Tibial nerve (tissue), 4 donors: ENCODE results near the gene DNAJC6. TPM values are rescaled to one million over a fixed set of nuclear protein-coding genes. Genes with fewer than 3 reads are reported as not detected.

Source experiments
- DNase-seq, 2 donors: peaks; one replicate each; pipeline ENCODE4 v3.0.0-alpha.2; 2019; ENCODE audit warnings: low spot score in 2 of 2
- H3K27ac ChIP-seq, 4 donors: fragments of 200-600 bp; sonication (generic) in 3 of 4; one replicate each; pipeline ENCODE4 v1.5.1; 2017 to 2019; ENCODE audit warnings: mild to moderate bottlenecking in 1 of 4
- H3K27me3 ChIP-seq, 2 donors: fragments of 200-600 bp; sonication (generic) in 1 of 2; one replicate each; pipeline versions ENCODE4 v1.5.1 to v1.6.0; 2017 to 2019
- H3K36me3 ChIP-seq, 3 donors: fragments of 200-600 bp; sonication (generic); one replicate each; pipeline ENCODE4 v1.5.1; 2018 to 2019
- H3K4me1 ChIP-seq, 4 donors: fragments of 200-600 bp; sonication (generic) in 3 of 4; one replicate each; pipeline ENCODE4 v1.5.1; 2017 to 2019
- H3K4me3 ChIP-seq, 4 donors: fragments of 200-600 bp; sonication (generic) in 3 of 4; one replicate each; pipeline ENCODE4 v1.5.1; 2017 to 2019; ENCODE audit warnings: mild to moderate bottlenecking in 1 of 4, moderate library complexity in 1 of 4
- H3K9me3 ChIP-seq, 4 donors: fragments of 200-600 bp; sonication (generic) in 3 of 4; one replicate each; pipeline ENCODE4 v1.5.1; 2017 to 2019
- EP300 ChIP-seq, 2 donors: sonication (generic); formaldehyde crosslinking; IDR thresholded peaks; one replicate each; pipeline ENCODE4 v1.6.1; 2017; ENCODE audit warnings: antibody characterized with exemption in 2 of 2, mild to moderate bottlenecking in 1 of 2
- POLR2A ChIP-seq, 2 donors: fragments of 450-650 bp; IDR thresholded peaks; one replicate each; pipeline ENCODE4 v1.6.1; 2017; ENCODE audit warnings: antibody characterized with exemption in 2 of 2, mild to moderate bottlenecking in 2 of 2, moderate library complexity in 2 of 2
- WGBS, 2 donors: methylation state at CpG; one replicate each; pipeline ENCODE4 v1.1.5; 2018; 5-methylcytosine and 5-hydroxymethylcytosine counted together
- total RNA-seq, 4 donors: library from RNA; depleted of rRNA; stranded (reverse); fragments of >200 nt; gene quantifications; one replicate each; pipeline ENCODE4 v1.1.0, GENCODE V29; 2016
- TF ChIP-seq, protein P1 (sequence below), 5 experiments: fragments of 200-600 bp in 3 of 5; fragments of 450-650 bp in 2 of 5; sonication (generic) in 3 of 5; IDR thresholded peaks; one replicate each; pipeline ENCODE4 v1.5.1; 2016 to 2019; ENCODE audit warnings: antibody characterized with exemption in 5 of 5, mild to moderate bottlenecking in 3 of 5, moderate library complexity in 2 of 5

The DNAJC6 gene
- 10 to 100 TPM; 11.4 to 19.2 (median 16.9) TPM for total RNA-seq

DNA sequence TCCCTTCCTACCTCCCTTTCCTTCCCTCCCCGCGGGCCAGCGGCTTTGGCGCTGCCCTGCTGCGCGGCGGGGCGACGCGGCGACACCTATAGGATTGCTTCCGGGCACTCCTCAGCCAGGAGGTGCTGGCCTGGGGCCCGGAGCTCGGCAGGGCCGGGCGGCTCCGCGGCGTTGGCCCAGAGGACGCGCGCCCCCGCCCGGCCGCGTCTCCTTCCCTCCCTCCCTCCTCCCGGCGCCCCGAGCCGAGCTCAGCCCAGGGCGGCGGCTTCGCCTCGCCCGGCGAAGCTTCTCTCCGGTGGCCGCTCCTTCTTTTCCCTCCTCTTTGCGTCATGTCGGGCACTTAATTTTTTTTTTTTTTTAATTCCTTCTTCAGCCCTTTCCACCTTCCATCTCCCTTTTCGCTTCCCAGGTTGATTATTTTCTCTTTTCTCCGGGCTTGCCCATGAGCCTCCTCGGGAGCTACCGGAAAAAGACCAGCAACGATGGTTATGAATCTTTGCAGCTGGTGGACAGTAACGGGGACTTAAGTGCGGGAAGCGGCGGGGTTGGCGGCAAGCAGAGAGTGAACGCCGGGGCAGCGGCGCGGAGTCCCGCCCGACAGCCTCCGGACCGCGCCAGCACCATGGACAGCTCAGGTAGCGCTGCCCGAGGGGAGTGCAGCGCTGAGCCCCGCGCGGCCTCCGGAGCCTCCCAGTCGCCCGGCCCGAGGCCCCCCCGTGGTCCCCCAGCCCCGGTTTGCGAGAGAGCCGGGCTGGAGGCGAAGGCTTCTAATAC, at the start of gene DNAJC6:
Gene DNAJC6 (plus strand): TSS at position 240 of the 774 bp plus-strand sequence. CDS start 203 bp downstream, at position 443.
- Histone ChIP-seq H3K27me3 (peaks cover 0 to 11% of the 10 kb centered on the region in 2 donors), H3K27ac (no peak within 1 kb of the TSS), H3K4me3 (peak within 1 kb of the TSS in 3 of 4 donors; percentile 20 to 51 (median 37)), H3K9me3 (no peaks in the 10 kb centered on the region), H3K36me3 (no peaks in the 10 kb centered on the region), H3K4me1 (peaks cover 0 to 23% (median 0%) of the 10 kb centered on the region in 4 donors)
- DNase-seq, result peak in 1 of 2 donors; percentile 22
- WGBS, 2 donors, result 1 to 4% methylated on average over 46 to 75 of the region's 75 CpGs
- TF ChIP-seq, protein P1, sequence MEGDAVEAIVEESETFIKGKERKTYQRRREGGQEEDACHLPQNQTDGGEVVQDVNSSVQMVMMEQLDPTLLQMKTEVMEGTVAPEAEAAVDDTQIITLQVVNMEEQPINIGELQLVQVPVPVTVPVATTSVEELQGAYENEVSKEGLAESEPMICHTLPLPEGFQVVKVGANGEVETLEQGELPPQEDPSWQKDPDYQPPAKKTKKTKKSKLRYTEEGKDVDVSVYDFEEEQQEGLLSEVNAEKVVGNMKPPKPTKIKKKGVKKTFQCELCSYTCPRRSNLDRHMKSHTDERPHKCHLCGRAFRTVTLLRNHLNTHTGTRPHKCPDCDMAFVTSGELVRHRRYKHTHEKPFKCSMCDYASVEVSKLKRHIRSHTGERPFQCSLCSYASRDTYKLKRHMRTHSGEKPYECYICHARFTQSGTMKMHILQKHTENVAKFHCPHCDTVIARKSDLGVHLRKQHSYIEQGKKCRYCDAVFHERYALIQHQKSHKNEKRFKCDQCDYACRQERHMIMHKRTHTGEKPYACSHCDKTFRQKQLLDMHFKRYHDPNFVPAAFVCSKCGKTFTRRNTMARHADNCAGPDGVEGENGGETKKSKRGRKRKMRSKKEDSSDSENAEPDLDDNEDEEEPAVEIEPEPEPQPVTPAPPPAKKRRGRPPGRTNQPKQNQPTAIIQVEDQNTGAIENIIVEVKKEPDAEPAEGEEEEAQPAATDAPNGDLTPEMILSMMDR (IDR thresholded peaks at IDR 0.05), result no peak
- TF ChIP-seq POLR2A (IDR thresholded peaks at IDR 0.05) (no peak), EP300 (IDR thresholded peaks at IDR 0.05) (no peak)

DNA sequence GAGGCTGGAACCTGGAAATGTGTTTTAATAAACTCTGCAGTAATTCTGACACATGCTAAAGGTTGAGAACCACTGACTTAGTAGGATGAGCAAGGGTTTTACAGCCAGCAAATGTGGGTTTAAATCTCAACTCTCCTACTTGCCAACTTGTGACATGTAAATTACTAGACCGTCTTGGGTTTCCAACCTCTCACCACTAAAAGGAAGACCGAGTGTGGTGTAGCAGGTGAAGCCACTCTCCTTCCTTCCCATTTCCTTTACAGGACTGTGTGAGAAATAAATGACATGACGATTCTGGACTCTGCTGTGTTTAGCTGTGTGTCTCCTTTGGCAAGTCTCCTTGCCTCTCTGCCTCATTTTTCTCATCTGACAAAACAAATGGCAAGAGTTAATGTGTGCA, 49.5 kb upstream of the DNAJC6 start:
- H3K27me3 ChIP-seq, result peaks cover 0 to 3% of the 10 kb centered on the region in 2 donors
- no peaks in the 10 kb centered on the region for H3K9me3 ChIP-seq
- H3K4me1 ChIP-seq, result peaks cover 0 to 26% (median 12%) of the 10 kb centered on the region in 4 donors
- H3K4me3 ChIP-seq, result no peak overlapping the region
- WGBS, 2 donors, result 61 to 64% methylated on average over 3 of the region's 3 CpGs
- H3K36me3 ChIP-seq, result no peaks in the 10 kb centered on the region
- H3K27ac ChIP-seq, result peak overlapping the region in 2 of 4 donors; percentile 45 to 91
- no peak for DNase-seq
- TF ChIP-seq, protein P1 (IDR thresholded peaks at IDR 0.05), result no peak
- TF ChIP-seq EP300 (IDR thresholded peaks at IDR 0.05) (no peak), POLR2A (IDR thresholded peaks at IDR 0.05) (no peak)

DNA sequence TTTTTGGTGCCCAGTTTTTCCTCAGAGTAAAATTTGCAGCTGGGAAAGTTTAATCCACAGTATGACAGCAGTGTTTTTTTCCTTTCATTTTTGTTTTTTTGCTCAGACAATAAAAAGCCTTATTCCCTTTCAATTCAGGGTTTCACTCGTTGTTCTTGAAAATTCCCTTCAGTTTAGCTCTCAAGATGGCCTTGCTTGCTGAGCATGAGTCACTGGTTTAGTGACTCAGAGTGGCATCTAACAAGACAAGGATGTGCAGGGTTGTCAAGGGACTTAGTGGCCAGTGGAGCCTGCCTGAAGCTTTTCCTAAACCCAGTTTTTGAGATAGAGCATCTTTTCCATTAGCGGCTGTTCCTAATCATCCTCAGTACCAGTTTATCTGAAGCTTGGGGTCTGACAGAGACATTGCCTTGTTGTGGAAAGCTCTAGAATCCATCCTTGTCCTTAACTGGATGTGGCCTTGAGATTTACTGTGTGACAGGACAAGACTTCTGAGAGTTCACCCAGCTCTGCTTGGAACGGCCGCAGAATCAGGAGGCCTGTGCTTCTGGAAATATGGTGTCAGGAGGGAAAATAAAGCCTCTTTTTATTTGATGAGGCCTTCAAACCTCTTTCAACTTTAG, 48.4 kb upstream of the DNAJC6 start:
- peaks cover 0 to 3% of the 10 kb centered on the region in 2 donors for H3K27me3 ChIP-seq
- H3K9me3 ChIP-seq, result no peaks in the 10 kb centered on the region
- H3K27ac ChIP-seq, result peak overlapping the region in 3 of 4 donors; percentile 45 to 91 (median 51)
- WGBS, 2 donors, result 56 to 61% methylated on average over 4 of the region's 4 CpGs
- H3K4me1 ChIP-seq, result peaks cover 0 to 28% (median 6%) of the 10 kb centered on the region in 4 donors
- DNase-seq, result no peak
- peak in 1 of 2 donors; percentile 63 for TF ChIP-seq EP300 (IDR thresholded peaks at IDR 0.05)
- TF ChIP-seq, protein P1 (IDR thresholded peaks at IDR 0.05), result no peak
- no peaks in the 10 kb centered on the region for H3K36me3 ChIP-seq
- no peak overlapping the region for H3K4me3 ChIP-seq

DNA sequence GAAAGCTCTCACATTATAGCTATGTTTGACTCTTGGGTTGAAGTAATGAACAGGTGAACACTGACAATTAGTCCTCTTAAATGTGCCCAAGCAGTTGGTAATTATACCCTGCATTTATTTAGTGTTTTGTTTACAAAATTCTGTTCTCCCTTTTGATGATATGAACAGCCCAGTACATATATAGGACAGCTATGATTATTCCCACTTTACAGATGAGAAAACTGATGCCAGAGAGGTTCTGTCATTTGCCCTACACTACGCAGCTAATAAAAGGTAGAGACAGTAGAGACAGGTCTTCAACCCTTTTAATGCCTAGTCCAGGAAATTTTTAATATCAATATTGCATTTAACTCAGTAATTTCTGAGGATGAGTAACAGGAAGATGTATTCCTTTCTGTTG, 46.1 kb upstream of the DNAJC6 start:
- WGBS, 2 donors, result 90 to 100% methylated on average over 1 of the region's 1 CpG
- Histone ChIP-seq H3K36me3 (no peaks in the 10 kb centered on the region), H3K9me3 (no peaks in the 10 kb centered on the region), H3K27me3 (peaks cover 0 to 6% of the 10 kb centered on the region in 2 donors), H3K4me1 (peaks cover 0 to 36% (median 6%) of the 10 kb centered on the region in 4 donors), H3K27ac (no peak overlapping the region), H3K4me3 (no peak overlapping the region)
- TF ChIP-seq, protein P1 (IDR thresholded peaks at IDR 0.05), result no peak
- TF ChIP-seq EP300 (IDR thresholded peaks at IDR 0.05) (no peak), POLR2A (IDR thresholded peaks at IDR 0.05) (no peak)
- no peak for DNase-seq
